GM19035 (cell line): ENCODE results near the gene UBASH3A.

ENCODE experiments used
- ATAC-seq: cut with Tn5 transposase; IDR thresholded peaks from one replicate; pipeline ENCODE4 v1.9.1; 2021; ENCODE audit not compliant: unreplicated experiment

Gene UBASH3A

GRCh38 chr21:42403611-42404231 is at the start of gene UBASH3A:
UBASH3A (plus strand) TSS chr21:42403902; CDS start chr21:42403946, 44 bp downstream.
- no peak for ATAC-seq

- no peak for ATAC-seq
Observed at GRCh38 chr21:42356046-42356445, 47.7 kb upstream of the UBASH3A start.

- ATAC-seq: no peak
Observed at GRCh38 chr21:42356650-42357049, 47.1 kb upstream of the UBASH3A start.

- no peak for ATAC-seq
Observed at GRCh38 chr21:42357307-42357706, 46.4 kb upstream of the UBASH3A start.

- no peak for ATAC-seq
Observed at GRCh38 chr21:42358261-42358660, 45.4 kb upstream of the UBASH3A start.

GRCh38 chr21:42358937-42359336 is 44.8 kb upstream of the UBASH3A start:
- no peak for ATAC-seq

GRCh38 chr21:42360317-42360716 is 43.4 kb upstream of the UBASH3A start:
- ATAC-seq: no peak

GRCh38 chr21:42361286-42361685 is 42.4 kb upstream of the UBASH3A start:
- ATAC-seq: no peak

- no peak for ATAC-seq
Observed at GRCh38 chr21:42362198-42362597, 41.5 kb upstream of the UBASH3A start.

GRCh38 chr21:42362700-42363099 is 41.0 kb upstream of the UBASH3A start:
- ATAC-seq: no peak

- no peak for ATAC-seq
Observed at GRCh38 chr21:42363312-42363711, 40.4 kb upstream of the UBASH3A start.

GRCh38 chr21:42364304-42364865 is 39.3 kb upstream of the UBASH3A start:
- ATAC-seq: no peak

GRCh38 chr21:42365770-42366169 is 37.9 kb upstream of the UBASH3A start:
- ATAC-seq: no peak

GRCh38 chr21:42366292-42367010 is 37.3 kb upstream of the UBASH3A start, which contains the start of gene TFF1:
TFF1 (minus strand) TSS chr21:42366535; CDS start chr21:42366495, 40 bp downstream.
- no peak for ATAC-seq

- no peak for ATAC-seq
Observed at GRCh38 chr21:42367367-42368165, 36.1 kb upstream of the UBASH3A start.

GRCh38 chr21:42369821-42370220 is 33.9 kb upstream of the UBASH3A start:
- no peak for ATAC-seq

GRCh38 chr21:42370894-42371654 is 32.6 kb upstream of the UBASH3A start:
- no peak for ATAC-seq

- ATAC-seq: no peak
Observed at GRCh38 chr21:42373196-42373907, 30.4 kb upstream of the UBASH3A start.

- ATAC-seq: no peak
Observed at GRCh38 chr21:42373908-42374455, 29.7 kb upstream of the UBASH3A start.

GRCh38 chr21:42374457-42374856 is 29.2 kb upstream of the UBASH3A start:
- no peak for ATAC-seq
